Neural cell (in vitro differentiated cells): Measurements from ENCODE around the gene URGCP.

Source experiments
- CTCF ChIP-seq: fragments of 450-650 bp; IDR thresholded peaks from 2 replicates; pipeline ENCODE4 v1.5.1; 2014; ENCODE audit warnings: antibody characterized with exemption, mild to moderate bottlenecking, moderate library complexity; ENCODE audit not compliant: poor library complexity, severe bottlenecking
- MXI1 ChIP-seq: fragments of 450-650 bp; conservative IDR thresholded peaks from 2 replicates; pipeline ENCODE4 v1.6.1; 2014; ENCODE audit warnings: antibody characterized with exemption, mild to moderate bottlenecking; ENCODE audit not compliant: poor library complexity, severe bottlenecking
- RAD21 ChIP-seq: fragments of 450-650 bp; conservative IDR thresholded peaks from 2 replicates; pipeline ENCODE4 v1.6.1; 2014; ENCODE audit warnings: antibody characterized with exemption, mild to moderate bottlenecking, moderate library complexity

- TF ChIP-seq MXI1 (no peak), CTCF (no peak), RAD21 (no peak)
These were observed 36.6 kb upstream of the URGCP start for GRCh38 chr7:43942997-43943396.
